GM21825 (cell line): ENCODE measurements around the gene PLEKHA8.

Experiments used
- ATAC-seq: cut with Tn5 transposase; IDR thresholded peaks from one replicate; pipeline ENCODE4 v1.9.1; 2021; ENCODE audit warnings: mild to moderate bottlenecking, moderate library complexity; ENCODE audit not compliant: unreplicated experiment

PLEKHA8 gene

GRCh38 chr7:30028216-30028748, at the start of gene PLEKHA8:
PLEKHA8 (plus strand) TSS chr7:30028412; CDS start chr7:30028763, 351 bp downstream.
- peak; percentile 50 for ATAC-seq

- no peak for ATAC-seq
These were observed 48.1 kb upstream of the PLEKHA8 start for GRCh38 chr7:29980151-29980550.

GRCh38 chr7:29987083-29987482, 41.1 kb upstream of the PLEKHA8 start:
- no peak for ATAC-seq

- ATAC-seq: no peak
These were observed 40.3 kb upstream of the PLEKHA8 start for GRCh38 chr7:29987811-29988317.

GRCh38 chr7:29988424-29989256, 39.6 kb upstream of the PLEKHA8 start:
- peak; percentile 30 for ATAC-seq

GRCh38 chr7:29989257-29989995, 38.8 kb upstream of the PLEKHA8 start, which contains the start of gene SCRN1:
SCRN1 (minus strand) TSS chr7:29989801; CDS start chr7:29969067, 20,734 bp downstream.
- peak; percentile 44 for ATAC-seq

GRCh38 chr7:29990931-29991330, 37.3 kb upstream of the PLEKHA8 start:
- no peak for ATAC-seq

GRCh38 chr7:29991937-29992336, 36.3 kb upstream of the PLEKHA8 start:
- ATAC-seq: no peak

GRCh38 chr7:29993140-29993539, 35.1 kb upstream of the PLEKHA8 start:
- ATAC-seq: no peak

- no peak for ATAC-seq
These were observed 32.6 kb upstream of the PLEKHA8 start for GRCh38 chr7:29995652-29996051.

GRCh38 chr7:29996321-29996720, 31.9 kb upstream of the PLEKHA8 start:
- ATAC-seq: no peak

GRCh38 chr7:29998489-29998888, 29.7 kb upstream of the PLEKHA8 start:
- ATAC-seq: no peak

- ATAC-seq: no peak
These were observed 26.2 kb upstream of the PLEKHA8 start for GRCh38 chr7:30001998-30002397.

- ATAC-seq: no peak
These were observed 25.1 kb upstream of the PLEKHA8 start for GRCh38 chr7:30003098-30003497.

- ATAC-seq: no peak
These were observed 22.7 kb upstream of the PLEKHA8 start for GRCh38 chr7:30005464-30005863.

GRCh38 chr7:30010021-30010420, 18.2 kb upstream of the PLEKHA8 start:
- no peak for ATAC-seq

GRCh38 chr7:30012757-30013156, 15.5 kb upstream of the PLEKHA8 start:
- no peak for ATAC-seq

- ATAC-seq: no peak
These were observed 9.8 kb upstream of the PLEKHA8 start for GRCh38 chr7:30018451-30018850.

- ATAC-seq: no peak
These were observed 8.8 kb upstream of the PLEKHA8 start for GRCh38 chr7:30019387-30019786.

- ATAC-seq: no peak
These were observed 8.3 kb upstream of the PLEKHA8 start for GRCh38 chr7:30019960-30020359.

- no peak for ATAC-seq
These were observed 7.7 kb upstream of the PLEKHA8 start for GRCh38 chr7:30020535-30020934.
